T-helper 22 cell (primary cell): ENCODE results near the gene TSPAN9.

ENCODE experiments used
- DNase-seq: peaks from one replicate; pipeline ENCODE4 v3.0.0-alpha.2; 2020; ENCODE audit warnings: low read depth

The TSPAN9 gene

GRCh38 chr12:3205742-3206519, 128.8 kb downstream of the TSPAN9 start:
- DNase-seq = no peak

DNA sequence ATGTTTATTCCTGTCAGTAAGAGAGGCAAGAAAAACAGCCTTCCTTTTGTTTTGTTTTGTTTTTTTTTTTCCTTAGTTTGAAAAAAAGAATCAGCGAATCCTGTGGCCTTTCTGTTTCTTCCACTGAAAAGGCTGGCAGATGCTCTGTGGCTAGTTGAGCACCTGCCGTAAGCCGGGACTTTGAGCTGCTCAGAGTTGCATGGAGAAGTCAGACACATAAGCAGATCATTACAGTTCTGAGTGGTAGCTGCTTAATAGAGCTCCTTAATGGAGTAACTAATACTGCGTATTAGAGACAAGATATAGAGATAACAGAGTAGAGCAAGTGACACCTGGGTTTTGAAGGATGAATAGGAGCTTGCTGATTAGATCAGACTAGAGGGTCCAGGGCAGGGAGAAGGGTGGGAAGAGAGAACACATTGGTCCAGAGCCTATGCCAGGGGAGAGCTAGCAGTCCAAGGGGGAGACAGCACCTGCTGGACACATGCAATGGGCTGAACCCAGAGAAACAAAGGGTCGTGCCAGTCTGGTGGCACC, 129.4 kb downstream of the TSPAN9 start:
- no peak for DNase-seq

DNA sequence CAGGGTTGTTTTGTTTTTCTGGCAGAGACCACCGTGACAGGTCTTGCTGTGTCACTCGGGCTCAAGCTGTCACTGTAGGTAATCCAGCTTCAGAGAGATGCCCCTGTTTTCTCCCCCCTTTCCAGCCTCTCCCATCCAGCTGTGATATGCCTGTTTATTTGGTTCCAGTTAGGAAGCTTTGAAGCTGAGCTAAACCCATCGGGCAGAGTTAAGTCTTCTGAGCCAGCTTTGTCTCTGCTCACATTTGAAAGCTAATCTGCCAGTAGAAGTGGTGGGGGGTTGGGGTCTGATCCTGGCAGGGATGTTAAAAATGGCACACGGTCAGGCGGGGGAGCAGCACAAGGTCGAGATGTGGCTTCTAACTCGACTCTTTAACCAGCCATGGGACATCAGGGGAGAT, 130.0 kb downstream of the TSPAN9 start:
- DNase-seq = no peak

DNA sequence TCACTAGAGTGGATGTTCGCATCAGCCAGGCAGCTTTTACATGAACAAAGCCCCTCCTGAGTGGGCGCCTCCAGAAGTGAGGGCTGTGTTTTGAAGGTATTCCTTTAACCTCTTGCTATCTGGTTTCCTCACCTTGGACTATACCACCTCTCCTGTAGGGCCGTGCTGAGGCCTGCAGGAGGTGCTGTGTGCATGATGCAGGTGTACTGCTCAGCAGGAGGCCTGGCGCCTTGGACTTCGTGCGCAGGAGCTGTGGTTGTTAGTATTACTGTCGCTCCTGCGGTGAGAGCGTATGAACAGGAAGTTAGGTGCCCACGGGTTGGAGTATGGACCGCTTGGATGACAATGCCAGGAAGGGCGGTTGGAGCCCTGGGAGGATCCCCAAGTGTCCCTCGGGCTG, 130.7 kb downstream of the TSPAN9 start:
- DNase-seq = no peak

GRCh38 chr12:3213188-3213587, 136.0 kb downstream of the TSPAN9 start:
- no peak for DNase-seq

DNA sequence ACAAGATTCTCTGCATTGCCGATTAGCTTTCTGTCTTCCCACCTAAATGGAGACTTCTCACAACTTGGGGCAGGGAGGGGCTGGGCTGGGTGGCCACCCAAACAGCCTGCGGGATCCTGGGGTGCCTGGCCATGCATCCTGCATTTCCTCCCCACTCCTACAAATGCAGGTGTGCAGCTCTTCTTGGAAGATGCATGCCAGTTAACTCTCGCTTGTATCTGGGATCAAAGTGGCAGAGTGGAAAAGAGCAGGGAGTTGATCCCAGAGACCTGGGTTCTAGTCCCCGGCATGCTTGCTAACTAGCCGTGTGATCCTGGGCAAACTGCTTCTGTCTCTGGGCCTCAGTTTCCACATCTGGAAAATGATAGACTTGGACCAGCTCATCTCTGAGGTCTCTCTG, 136.6 kb downstream of the TSPAN9 start:
- DNase-seq = no peak

- no peak for DNase-seq
Observed at GRCh38 chr12:3214526-3215365, 137.6 kb downstream of the TSPAN9 start.

- DNase-seq = no peak
Observed at GRCh38 chr12:3215410-3215975, 138.3 kb downstream of the TSPAN9 start.

- no peak for DNase-seq
Observed at GRCh38 chr12:3216097-3216496, 138.9 kb downstream of the TSPAN9 start.

GRCh38 chr12:3216726-3217682, 139.8 kb downstream of the TSPAN9 start:
- no peak for DNase-seq

DNA sequence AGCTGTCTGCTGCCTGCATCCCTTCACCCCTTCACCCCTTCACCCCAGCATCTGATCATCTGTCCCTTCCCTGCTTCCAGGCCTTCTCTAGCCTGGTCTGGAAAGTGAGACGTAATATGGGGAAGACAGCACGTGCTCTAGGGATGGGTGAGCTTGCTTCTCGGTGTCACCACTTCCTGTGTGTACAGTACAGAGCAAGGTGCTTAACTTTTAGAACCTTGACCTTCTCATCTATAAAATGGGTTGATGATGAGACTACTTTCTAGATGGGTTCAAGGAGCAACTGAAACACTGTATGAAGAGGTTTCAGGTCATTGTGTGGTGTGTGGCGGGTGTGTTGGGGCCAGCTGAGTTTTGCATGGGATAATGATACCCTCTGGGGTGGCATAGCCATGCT, 140.5 kb downstream of the TSPAN9 start:
- no peak for DNase-seq

DNA sequence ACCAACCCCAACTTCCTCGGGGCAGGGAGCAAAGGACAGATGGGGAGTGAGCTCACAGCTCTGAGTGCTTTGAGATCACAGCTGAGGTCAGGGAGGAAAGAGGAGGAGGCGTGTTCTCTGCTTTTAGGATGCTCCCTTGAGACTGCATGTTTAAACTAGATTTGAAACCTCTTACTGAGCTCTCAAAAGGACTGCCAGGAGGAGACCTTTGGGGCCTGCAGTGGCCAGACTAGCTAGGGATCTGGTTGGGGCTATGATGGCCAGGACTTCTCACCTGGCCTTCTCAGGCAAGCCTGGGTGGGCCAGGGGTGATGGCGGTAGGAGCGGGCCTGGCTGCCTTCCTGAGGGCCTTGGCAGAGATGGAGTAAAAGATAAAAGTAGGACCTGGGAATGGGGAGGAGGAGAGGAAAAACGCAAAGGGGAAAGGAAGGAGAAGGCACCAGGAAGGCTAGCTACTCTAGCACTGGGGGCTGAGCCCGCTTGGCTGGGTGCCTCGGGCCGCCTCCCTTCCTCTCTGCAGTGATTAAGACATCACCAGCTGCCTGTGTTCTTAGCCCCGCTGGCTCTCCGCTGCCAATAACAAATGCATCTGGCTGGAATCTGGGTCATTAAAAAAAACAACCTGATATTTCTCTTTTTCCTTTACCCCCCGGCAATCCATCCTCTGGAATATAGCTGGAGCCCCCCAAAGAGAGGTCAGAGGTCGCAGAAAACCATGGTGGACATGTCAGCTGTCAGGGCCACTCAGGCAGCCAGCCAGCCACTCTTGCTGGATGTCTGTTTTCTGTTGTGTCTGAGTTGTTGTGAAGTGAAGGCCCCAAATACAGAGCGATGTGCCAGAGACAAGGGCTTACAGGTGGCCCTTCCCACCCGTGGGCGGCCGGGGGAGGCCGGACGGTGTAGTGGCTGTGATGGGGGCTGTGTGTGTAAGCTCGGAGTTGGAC, 141.3 kb downstream of the TSPAN9 start:
- DNase-seq = no peak

DNA sequence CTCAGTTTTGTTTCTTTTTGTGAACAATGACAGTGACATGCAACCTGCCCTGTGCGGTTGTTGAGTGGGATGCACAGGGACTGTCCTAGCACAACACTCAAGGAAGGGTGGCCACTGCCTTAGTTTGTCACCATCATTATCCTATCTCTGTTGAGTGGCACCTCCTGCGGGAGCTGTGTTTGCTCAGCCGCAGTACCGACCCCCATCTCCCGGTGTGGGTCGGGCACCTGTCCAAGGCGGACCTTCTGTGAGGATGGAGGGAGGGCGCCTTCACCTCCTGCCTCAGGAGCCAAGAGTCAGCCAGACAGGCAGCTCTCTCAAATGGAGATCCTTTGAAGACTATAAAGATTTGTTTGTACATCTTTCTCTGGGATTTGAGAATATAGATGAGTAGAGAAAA, 142.1 kb downstream of the TSPAN9 start:
- DNase-seq = no peak

DNA sequence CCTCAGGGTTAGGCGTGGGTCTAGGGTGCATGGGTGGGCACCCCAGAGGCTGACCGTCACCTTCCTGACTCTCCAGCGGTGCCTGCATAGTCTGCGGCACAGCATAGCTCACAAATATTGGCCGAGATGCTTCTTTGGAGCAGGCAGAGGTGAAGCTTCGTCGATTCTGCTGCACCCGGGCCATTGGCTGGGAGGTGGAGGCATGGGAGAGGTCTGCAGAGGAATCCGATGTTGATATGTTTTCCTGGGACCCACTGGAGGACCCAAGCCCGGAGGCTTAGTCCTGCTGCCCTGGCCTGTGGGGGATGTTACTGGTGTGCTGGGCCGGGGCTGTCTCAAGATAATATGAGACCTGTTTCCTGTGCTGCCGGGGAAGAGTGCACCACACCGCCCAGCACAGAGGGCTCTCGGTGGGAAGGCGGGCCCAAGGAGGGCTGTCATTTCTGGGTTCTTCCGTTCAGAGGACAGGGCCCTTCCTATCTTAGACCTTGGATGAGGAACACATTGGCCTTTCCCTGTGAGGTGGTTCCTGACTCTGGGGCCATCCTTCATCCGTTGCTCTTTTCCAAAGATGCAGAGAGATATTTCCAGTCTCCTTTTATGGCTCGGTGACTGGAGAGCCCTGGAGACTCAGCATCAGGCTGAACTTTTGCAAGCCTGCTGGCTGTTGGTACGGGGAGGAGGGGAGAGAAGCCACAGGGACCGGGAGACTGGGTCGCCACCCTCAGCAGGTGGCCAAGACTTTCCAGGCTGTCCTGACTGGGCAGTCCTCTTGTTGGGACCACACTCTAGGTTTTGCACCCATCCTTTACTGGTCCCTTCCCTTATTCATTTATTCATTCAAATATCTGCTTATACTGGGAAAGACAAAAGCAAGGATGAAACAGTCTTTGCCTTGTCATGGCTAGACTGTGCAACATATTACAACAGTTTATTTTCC, 143.5 kb downstream of the TSPAN9 start:
- DNase-seq = no peak

GRCh38 chr12:3222306-3222705, 145.1 kb downstream of the TSPAN9 start:
- no peak for DNase-seq

GRCh38 chr12:3222979-3223378, 145.8 kb downstream of the TSPAN9 start:
- DNase-seq = no peak

- DNase-seq = no peak
Observed at GRCh38 chr12:3223601-3224529, 146.7 kb downstream of the TSPAN9 start.

GRCh38 chr12:3224530-3224903, 147.3 kb downstream of the TSPAN9 start:
- DNase-seq = no peak
